Frontal cortex (tissue), 4 donors: ENCODE data around the gene CHMP4A. TPM values are rescaled to one million over a fixed set of nuclear protein-coding genes. Genes with fewer than 3 reads are reported as not detected.
"Not testable (repeated sequence)": the region's sequence is repeated elsewhere in the genome, so short reads cannot be mapped to it uniquely, and the experiment has no call there.

Experiments
- DNase-seq, 2 donors: peaks; one replicate each; pipeline ENCODE4 v3.0.0; 2012; ENCODE audit warnings: low spot score in 2 of 2
- FAIRE-seq: peaks from 2 replicates; lab custom pipeline; 2012; peaks lifted over from hg19 to GRCh38; lab: Jason Lieb, UNC
- total RNA-seq: library from RNA; depleted of rRNA; stranded (reverse); fragments of >200 nt; gene quantifications from one replicate; pipeline ENCODE4 v1.2.3, GENCODE V29; 2014
- donor health status: control.
- donor health status: control.
- donor health status: control.

CHMP4A gene
- total RNA-seq, 1 donor from 2014 or later: 40.4 TPM

- FAIRE-seq (no peak), DNase-seq (no peak)
Measured at GRCh38 chr14:24249230-24250021, 36.1 kb upstream of the CHMP4A start.

GRCh38 chr14:24247422-24247821 is 34.1 kb upstream of the CHMP4A start:
- DNase-seq: no peak
- no peak for FAIRE-seq

GRCh38 chr14:24246765-24247212 is 33.5 kb upstream of the CHMP4A start:
- FAIRE-seq (no peak), DNase-seq (no peak)

DNA sequence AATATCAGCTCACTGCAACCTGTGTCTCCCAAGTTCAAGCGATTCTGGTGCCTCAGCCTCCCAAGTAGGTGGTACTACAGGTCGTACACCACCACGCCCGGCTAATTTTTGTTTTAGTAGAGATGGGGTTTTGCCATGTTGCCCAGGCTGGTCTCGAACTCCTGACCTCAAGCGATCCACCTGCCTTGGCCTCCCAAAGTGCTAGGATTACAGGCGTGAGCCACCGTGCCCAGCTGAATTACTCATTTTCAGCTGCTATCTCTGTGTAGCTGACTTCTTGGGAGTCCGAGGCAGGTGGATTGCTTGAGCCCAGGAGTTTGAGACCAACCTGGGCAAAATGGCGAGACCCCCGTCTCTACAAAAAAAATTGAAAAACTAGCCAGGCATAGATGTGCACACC is 32.1 kb upstream of the CHMP4A start:
- DNase-seq, FAIRE-seq: not testable (repeated sequence)

DNA sequence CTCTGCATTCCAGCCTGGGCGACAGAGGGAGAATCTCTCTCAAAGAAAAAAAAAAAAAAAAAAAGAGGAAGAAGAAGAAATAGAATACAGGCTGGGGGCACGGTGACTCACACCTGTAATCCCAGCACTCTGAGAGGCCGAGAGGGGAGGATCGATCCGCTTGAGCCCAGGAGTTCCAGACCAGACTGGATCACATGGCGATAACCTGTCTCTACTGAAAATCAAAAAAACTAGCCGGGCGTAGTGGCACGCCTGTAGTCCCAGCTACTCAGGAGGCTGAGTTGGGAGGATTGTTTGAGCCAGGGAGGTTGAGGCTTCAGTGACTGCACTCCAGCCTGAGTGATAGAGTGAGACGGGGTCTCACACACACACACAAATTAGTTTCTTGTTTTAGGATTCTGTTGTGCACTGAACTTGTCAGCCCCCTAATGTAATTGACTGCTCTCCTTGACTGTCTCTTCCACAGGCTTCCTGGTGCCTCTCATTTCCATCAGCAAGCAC is 30.1 kb upstream of the CHMP4A start:
- no peak for DNase-seq
- FAIRE-seq: no peak

GRCh38 chr14:24241829-24242443 is 28.6 kb upstream of the CHMP4A start:
- DNase-seq (peak; percentile 85 to 95), FAIRE-seq (no peak)

- DNase-seq: no peak
- no peak for FAIRE-seq
Measured at GRCh38 chr14:24240110-24240918, 27.0 kb upstream of the CHMP4A start.

DNA sequence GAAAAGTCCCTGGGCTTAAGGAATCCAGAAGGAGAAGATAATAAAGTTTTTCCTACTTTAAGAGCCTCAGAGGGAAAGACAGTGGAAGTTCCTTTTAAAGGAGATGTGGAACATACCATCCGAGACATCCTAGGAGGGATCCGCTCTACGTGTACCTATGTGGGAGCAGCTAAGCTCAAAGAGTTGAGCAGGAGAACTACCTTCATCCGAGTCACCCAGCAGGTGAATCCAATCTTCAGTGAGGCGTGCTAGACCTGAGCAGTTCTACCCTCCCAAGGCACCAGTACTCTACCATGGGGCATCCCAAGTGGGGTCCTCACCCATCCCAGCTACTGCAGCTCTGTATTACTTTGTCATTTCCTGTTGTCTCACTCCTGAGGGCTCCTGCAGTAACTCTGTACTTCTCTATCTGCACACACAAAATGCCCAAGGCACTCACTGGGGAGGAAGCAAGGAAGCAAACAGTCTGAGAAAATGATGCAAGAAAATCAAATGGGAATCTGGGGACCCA is 25.3 kb upstream of the CHMP4A start:
- DNase-seq (no peak), FAIRE-seq (no peak)

DNA sequence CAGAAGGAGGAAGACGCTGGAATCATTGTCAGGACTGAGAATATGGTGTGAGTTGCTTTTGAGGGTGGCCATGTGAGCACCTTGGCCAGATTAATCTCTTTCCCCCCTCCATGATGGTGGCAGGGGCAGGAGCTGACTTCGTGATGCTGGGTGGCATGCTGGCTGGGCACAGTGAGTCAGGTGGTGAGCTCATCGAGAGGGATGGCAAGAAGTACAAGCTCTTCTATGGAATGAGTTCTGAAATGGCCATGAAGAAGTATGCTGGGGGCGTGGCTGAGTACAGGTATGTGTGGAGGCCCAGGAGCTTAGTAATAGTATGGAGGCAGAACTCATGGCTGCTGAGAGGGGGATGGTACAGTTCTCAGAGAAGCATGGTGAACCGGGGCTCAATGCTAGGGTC is 24.8 kb upstream of the CHMP4A start:
- no peak for DNase-seq
- no peak for FAIRE-seq

GRCh38 chr14:24237463-24237955 is 24.2 kb upstream of the CHMP4A start:
- FAIRE-seq: no peak
- DNase-seq: no peak

- no peak for DNase-seq
- no peak for FAIRE-seq
Measured at GRCh38 chr14:24236689-24237462, 23.6 kb upstream of the CHMP4A start.

- no peak for FAIRE-seq
- DNase-seq: no peak
Measured at GRCh38 chr14:24235804-24236688, 22.8 kb upstream of the CHMP4A start.

DNA sequence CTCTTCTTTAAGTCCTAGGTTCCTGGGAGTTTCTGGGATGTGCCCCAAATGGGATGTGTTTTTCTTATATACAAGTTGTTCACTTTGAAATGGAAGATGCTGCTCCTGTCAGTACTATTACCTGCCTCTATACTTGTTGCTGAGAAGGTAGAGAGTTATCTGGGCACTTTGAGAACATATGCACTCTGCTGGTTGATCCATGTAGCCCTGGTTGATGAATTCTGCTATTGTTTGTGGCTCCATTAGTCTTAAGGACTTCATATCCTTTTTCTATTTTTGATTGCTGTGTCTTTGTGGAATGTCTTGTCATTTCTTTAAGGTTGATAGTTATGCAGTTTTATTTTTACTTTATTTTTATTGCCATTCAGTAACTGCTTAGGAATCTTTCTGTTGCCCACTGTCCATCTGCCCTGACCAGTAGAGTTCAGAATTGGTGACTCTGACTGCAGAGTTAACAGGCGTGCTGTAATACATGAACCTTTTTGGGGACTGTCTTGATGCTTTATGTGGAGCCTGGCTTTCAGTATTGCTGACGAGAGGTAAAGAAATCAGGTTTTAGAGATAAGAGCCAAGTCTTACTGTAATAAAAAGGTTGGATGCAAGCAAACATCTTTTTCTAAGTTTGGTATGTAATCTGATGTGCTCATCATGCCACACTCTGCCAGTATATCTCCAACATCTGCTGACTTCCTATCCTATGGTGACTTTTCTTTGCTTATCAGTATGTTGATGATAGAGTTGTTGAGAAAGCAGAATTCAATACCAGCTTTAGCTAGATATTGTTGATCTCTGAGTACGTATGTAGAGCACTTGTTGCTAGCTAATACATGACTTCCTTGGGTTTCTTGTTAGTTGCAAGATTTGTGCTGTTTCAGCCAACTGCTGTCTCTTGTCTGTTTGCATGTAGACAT is 21.1 kb upstream of the CHMP4A start:
- DNase-seq (no peak), FAIRE-seq (no peak)

GRCh38 chr14:24233538-24233866 is 20.2 kb upstream of the CHMP4A start:
- FAIRE-seq (no peak), DNase-seq (no peak)

DNA sequence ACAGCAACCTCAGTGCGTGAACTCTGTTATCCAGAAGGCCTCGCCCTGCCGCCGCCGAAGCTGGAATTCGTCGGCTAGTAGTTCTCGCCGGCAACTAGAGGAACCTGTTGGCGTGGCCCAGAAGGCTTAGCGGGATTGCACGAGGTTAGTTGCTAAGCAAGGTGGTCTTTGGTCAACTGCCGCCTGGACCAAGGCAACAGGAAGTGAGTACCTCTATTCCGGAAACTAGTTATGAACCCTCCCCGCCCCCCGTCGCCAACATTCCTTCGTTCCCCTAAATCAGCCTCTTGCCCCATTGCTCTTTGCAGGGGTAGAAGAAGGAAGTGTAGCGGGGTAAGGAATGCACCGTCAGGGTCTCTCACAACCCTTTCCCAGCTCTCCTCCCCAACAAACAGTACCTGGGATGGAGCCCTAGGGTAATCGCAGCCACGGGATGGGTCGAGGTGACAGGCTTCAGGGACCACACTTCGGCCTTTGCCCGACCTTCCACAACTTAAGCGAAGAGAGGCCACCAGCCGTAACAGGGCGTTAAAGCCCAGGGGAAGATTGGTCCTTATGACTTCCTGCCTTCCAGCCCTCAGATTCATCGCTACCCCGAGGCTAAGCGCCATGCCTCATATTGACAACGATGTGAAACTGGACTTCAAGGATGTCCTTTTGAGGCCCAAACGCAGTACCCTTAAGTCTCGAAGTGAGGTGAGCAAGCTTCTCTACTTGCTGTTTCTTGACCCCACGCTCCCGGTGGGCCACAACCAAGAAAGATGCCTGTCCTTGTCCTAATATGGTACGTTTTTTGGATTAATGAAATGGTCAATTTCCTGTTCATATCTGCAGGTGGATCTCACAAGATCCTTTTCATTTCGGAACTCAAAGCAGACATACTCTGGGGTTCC is 19.6 kb upstream of the CHMP4A start, which contains the start of gene GMPR2:
TSS of gene GMPR2 (plus strand) at position 285 of the 893 bp plus-strand sequence. CDS start at position 610, 325 bp downstream.
- peak; percentile 35 to 51 for DNase-seq
- no peak for FAIRE-seq

DNA sequence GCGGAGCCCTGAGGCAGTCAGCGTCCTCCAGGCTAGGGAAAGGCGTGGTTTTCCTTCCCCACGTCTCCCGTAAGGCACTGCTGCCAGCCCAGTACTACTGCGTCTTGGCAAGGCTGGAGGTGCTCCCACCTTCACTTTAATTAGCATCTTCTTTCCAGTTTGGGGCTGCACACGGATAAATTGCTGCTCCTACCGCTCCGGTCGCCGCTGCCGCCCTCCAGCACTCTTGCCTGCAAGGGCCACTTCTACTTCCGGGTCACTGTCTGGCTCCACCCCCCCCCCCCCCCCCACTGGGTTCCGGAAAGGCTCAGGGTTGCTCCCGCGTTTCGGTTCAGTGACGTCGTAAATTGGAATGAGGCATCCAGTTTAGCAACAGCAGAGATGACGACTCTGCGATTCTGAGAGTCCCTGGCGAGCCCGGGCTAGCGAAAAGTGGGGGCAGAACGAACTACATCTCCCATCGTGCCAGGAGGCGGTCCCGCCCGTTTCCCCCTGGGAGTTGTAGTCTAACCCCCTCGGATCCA is 18.9 kb upstream of the CHMP4A start, which contains the start of gene NEDD8:
TSS of gene NEDD8 (minus strand) at position 247 of the 524 bp plus-strand sequence. CDS start at position 147, 100 bp downstream.
- DNase-seq (peak; percentile 72 to 84), FAIRE-seq (no peak)
